Keratinocyte (primary cell): ENCODE measurements around the gene GPR183.

Experiments used
- CTCF ChIP-seq, 3 experiments: IDR thresholded peaks in 1 of 3; conservative IDR thresholded peaks in 1 of 3; optimal IDR thresholded peaks in 1 of 3; 2 replicates in 2 of 3; 3 replicates in 1 of 3; pipeline versions ENCODE3 to v1.5.1; 2011; ENCODE audit warnings: low read length in 3 of 3, mild to moderate bottlenecking in 3 of 3, moderate library complexity in 2 of 3, control low read depth in 1 of 3, inconsistent platforms in 1 of 3; ENCODE audit not compliant: insufficient read depth in 2 of 3; ENCODE audit errors: extremely low read depth in 1 of 3
- EZH2 ChIP-seq: IDR thresholded peaks from one replicate; pipeline ENCODE4 v1.6.1; 2012; ENCODE audit warnings: inconsistent platforms, mild to moderate bottlenecking, low read length, moderate library complexity

GRCh38 chr13:99251921-99252320, 55.3 kb downstream of the GPR183 start:
- TF ChIP-seq CTCF (optimal IDR thresholded peaks at IDR 0.05 in 1 of 3, IDR thresholded peaks at IDR 0.05 in 1 of 3, conservative IDR thresholded peaks at IDR 0.05 in 1 of 3; ENCODE audit: extremely low read depth in 1 of 3, insufficient read depth in 2 of 3, low read length in 3 of 3) = no peak
- TF ChIP-seq EZH2 = no peak
